Measurements from ENCODE around the gene COQ10B.
A peak's percentile ranks its signal among the peaks of the same experiment; 100 is the strongest.
"Not testable (repeated sequence)": the region's sequence is repeated elsewhere in the genome, so short reads cannot be mapped to it uniquely, and the experiment has no call there.

The COQ10B gene

DNA sequence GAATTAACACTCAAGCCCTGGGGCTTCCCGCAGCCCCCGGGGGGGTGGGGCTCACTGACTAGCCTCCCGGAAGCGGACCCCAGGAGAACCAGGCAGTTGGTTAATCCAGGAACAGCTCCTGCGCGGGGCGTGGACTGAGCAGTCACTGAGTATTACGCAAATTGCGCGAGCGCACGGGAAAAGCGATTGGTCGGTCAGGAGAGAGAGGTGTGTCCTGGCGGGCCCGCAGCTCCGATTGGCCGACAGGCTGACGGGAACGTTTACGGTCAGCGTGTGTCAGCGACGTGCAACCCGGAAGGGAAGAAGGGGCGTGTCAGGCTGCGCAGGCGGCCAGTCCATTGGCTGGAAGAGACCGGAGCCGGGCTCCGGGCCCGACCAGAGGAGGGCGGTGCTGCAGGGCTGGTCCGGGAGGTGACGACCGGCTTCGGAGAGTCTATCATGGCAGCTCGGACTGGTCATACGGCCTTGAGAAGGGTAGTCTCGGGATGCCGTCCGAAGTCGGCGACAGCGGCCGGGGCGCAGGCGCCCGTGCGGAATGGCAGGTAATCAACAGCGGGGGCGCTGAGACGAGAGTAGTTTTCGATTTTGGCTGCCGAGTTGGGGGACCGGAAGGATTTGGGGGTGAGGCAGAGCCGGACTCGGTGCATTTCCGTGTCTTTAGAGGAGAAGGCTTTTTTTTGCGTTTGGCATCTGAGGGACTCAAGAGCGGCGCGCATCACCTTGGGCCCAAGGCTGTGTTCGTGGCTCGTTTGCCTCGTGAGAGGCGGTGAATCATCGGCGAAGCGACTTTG lies at the start of gene COQ10B:
Gene COQ10B (plus strand): TSS at position 430 of the 791 bp plus-strand sequence. CDS start 9 bp downstream, at position 439.
- DNase-seq (ENCODE audit: low read depth in 2 of 2) = peak; percentile 99

DNA sequence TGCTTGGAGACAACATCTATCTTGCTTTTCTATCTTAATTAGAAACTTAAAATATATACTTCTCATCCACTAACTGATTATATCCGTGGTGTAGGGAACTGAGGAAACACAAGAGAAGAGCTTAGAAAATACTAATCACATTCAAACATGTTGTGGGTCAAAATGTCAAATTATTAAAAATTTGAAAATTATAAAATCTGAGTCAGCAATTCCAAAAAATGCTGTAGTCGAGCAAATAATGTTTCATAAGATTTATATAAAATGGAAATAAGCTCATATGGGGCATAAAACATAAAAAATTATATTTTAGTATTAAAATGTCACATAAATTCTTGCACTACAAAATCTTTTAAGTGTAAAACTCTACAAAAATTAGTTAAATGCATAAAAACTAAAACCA lies 47.8 kb upstream of the COQ10B start:
- DNase-seq (ENCODE audit: low read depth in 2 of 2) = no peak

GRCh38 chr2:197414039-197414438 lies 39.3 kb upstream of the COQ10B start:
- no peak for DNase-seq (ENCODE audit: low read depth in 2 of 2)

DNA sequence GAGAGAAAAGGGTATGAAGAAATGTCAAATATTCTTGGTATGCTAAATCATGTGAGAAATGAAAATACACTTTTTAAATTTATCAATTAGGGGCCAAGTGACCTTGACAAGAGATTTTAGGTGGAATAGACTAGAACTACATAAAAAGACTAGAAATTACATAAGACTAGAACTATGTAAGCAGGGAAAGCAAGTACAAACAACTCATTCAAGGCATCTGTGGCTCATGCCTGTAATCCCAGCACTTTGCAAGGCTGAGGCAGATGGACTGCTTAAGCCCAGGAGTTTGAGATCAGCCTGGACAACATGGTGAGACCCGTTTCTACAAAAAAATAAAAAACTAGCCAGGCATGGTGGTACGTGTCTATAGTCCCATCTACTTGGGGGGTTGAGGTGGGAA lies 38.8 kb upstream of the COQ10B start:
- no peak for DNase-seq (ENCODE audit: low read depth in 2 of 2)

DNA sequence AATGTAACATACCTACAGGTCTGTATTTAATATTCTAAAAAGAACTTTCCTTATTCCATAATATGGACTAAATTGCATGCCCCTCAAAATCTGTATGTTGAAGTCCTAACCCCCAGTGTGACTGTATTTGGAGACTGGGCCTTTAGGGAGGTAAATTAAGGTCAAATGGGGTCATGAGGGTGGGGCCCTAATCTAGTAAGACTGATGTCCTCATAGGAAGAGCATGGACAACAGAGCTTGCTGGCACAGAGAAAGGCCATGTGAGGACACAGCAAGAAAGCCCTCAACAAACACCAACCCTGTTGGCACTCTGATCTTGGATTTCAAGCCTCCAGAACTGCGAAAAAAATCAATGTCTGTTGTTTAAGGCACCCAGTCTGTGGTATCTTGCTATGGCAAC lies 37.1 kb upstream of the COQ10B start:
- DNase-seq (ENCODE audit: low read depth in 2 of 2) = no peak

DNA sequence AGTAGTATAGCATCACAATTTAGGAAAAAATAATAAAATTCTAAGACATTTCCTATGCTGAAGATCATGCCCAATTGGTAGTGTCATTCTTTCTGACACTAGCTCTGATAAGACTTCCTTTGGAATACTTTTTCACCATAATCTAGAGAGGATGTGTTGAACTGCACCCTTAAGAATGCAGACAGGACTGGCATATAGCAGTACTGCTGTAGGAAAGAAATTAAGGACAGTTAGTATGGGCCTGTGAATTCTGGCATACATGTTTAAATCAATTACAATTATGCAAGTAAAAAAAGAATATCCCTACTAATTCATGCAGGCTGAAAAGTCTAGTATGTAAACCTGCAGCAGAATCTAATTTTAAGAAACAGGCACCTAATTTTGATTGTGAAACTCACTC lies 33.9 kb upstream of the COQ10B start:
- DNase-seq (ENCODE audit: low read depth in 2 of 2) = no peak

- no peak for DNase-seq (ENCODE audit: low read depth in 2 of 2)
These were observed 30.0 kb upstream of the COQ10B start for GRCh38 chr2:197423307-197423706.

DNA sequence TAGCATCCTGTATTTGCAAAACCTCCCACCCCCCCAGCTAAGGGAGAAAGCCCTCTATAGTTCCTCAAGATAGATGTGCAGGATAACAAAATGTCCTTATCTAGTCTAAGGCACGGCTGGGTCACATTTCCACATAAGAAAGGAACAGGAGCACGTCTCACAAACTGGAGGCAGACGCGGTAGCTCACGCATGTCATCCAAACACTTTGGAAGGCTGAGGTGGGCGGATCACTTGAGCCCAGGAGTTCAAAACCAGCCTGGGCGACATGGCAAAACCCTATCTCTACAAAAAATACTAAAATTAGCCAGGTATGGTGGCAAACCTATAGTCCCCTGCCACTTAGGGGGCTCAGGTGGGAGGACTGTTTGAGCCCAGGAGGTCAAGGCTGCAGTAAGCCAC lies 27.8 kb upstream of the COQ10B start:
- DNase-seq (ENCODE audit: low read depth in 2 of 2) = no peak

- no peak for DNase-seq (ENCODE audit: low read depth in 2 of 2)
These were observed 26.4 kb upstream of the COQ10B start for GRCh38 chr2:197426723-197427603.

- DNase-seq (ENCODE audit: low read depth in 2 of 2) = no peak
These were observed 25.4 kb upstream of the COQ10B start for GRCh38 chr2:197427986-197428385.

GRCh38 chr2:197431858-197432257 lies 21.5 kb upstream of the COQ10B start:
- DNase-seq (ENCODE audit: low read depth in 2 of 2) = no peak

GRCh38 chr2:197432527-197432926 lies 20.8 kb upstream of the COQ10B start:
- not testable (repeated sequence) for DNase-seq (ENCODE audit: low read depth in 2 of 2)

- no peak for DNase-seq (ENCODE audit: low read depth in 2 of 2)
These were observed 19.4 kb upstream of the COQ10B start for GRCh38 chr2:197433780-197434438.

DNA sequence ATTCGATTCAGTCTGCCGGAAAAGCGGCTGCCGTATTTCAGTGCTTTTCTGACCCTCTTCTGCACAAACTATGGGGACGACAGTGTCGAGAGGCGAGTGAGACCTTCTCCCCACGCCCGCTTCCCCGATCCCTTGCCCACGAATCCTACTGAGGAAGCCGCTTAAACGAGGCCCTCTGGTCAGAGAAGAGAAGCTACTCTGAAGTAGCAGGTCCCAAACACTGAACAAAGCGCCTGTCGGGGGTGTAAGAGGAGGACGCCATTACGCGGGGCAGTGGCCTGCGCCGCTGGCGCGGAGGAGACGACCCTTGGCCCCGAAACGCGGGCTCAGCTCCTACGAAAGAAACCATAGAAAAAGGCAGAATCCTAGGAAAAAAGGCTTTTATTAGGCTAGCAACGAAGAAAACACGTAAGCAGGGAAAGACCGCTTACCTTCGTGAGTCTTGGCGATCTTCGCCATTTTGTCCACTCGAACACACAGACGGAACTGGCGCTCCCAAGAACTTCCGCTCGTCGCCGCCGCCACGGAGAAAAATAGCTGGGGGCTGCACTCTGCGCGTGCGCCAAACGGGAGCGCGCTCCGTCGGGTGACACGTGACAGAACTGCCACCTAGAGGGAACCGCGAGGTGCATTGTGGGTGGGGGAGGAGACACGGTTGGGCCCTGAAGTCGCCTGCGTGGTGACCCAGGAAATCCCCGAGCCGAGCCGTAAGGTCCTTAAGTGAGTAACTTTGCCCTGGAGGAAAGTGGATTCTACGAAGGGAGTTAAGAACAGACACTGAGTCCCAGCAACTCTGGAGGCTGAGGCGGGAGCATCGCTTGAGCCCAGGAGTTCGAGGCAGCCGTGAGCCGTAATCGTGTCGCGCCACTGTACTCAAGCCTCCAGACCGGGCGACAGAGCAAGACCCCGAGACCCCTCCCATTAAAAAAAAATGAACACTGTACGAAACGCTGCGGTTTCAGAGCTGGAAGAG lies 18.5 kb upstream of the COQ10B start, which contains the start of gene SF3B1:
Gene SF3B1 (minus strand): TSS at position 488 of the 973 bp plus-strand sequence. CDS start 29 bp downstream, at position 459.
- DNase-seq (ENCODE audit: low read depth in 2 of 2) = peak; percentile 94

DNA sequence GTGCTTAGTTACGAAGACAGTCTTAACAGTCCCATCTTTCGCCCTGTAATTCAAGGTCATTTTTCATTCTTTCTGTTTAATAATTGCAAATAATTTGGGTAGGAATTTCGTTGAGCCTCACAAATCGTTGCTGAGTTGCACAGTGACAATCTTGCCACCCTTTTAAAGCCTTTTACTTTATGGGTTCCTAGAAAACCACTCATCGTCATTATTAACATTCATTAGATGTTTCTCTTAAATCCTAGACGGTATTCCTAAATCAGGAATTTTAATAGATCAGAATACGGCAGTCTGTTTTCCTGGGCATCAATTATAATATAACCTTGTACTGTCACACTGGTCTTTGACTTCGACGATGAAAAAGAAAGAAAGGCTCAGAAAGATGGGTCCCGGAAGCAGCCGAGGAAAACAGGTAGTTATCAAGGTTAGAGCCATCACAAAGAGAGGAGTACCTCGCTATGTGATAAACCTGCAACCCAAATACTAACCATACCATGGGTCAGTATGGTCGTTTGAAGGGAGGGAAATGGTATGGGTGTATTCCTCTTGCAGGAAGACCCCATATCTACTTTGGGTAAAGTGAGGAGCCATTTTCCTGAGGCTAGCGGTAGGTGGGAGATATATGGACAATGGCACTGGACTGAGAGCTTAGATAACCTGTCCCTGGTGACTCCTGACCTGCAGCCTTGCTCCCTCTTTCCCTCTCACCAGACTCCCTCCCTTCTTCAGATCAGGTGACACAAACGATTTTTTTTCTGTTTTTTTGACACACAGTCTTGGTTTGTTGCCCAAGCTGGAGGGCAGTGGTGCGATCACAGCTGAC lies 17.5 kb upstream of the COQ10B start:
- DNase-seq (ENCODE audit: low read depth in 2 of 2) = no peak

GRCh38 chr2:197437380-197437779 lies 16.0 kb upstream of the COQ10B start:
- no peak for DNase-seq (ENCODE audit: low read depth in 2 of 2)

GRCh38 chr2:197442857-197443256 lies 10.5 kb upstream of the COQ10B start:
- DNase-seq (ENCODE audit: low read depth in 2 of 2) = no peak

- DNase-seq (ENCODE audit: low read depth in 2 of 2) = peak; percentile 53 to 63
These were observed 7.6 kb upstream of the COQ10B start for GRCh38 chr2:197445746-197446145.

- DNase-seq (ENCODE audit: low read depth in 2 of 2) = no peak
These were observed 6.5 kb upstream of the COQ10B start for GRCh38 chr2:197446844-197447243.

- DNase-seq (ENCODE audit: low read depth in 2 of 2) = no peak
These were observed 2.9 kb upstream of the COQ10B start for GRCh38 chr2:197450465-197450864.

Data from fibroblast of skin of left quadriceps (primary cell).